ENCODE results near the gene APLP2. TPM values are rescaled to one million over a fixed set of nuclear protein-coding genes. Genes with fewer than 3 reads are reported as not detected.

APLP2 gene
- total and polyA plus RNA-seq, 2 of the 13 experiments (the other 11 are each of a cell fraction or from before 2014, with no cell fraction given): 315 to 594 TPM

DNA sequence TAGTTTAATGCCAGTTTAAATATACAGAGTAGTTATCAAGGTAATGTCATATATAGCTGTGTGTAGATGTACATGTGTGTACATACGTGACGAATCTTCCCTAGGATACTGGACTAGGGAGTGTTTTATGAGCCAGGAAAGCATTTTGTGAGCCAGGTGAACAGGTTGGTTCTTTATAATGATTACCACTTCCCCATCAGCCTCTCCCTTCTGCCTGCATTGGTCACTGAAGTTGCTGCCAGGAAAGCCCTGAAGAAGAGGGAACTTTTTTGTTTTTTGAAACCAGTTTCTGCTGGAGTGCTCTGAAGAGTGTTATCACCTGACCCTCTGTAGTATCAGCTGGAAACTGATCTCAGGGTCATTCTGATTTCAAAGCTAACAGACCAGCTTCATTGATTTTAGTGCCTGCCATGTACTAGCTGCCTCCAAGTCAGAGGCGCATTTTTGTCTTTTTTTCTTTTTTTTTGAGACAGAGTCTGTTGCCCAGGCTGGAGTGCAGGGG is 75.7 kb downstream of the APLP2 start (continued):
- TF ChIP-seq ZNF609 (CRISPR knock-in tag; IDR thresholded peaks at IDR 0.05; ENCODE audit: borderline replicate concordance): peak; percentile 36; the same call in 1 of the 2 replicates
- TF ChIP-seq GATAD2A (CRISPR knock-in tag; IDR thresholded peaks at IDR 0.05): 0 out of 2 replicates have a peak, but pooled peaks have one; percentile 33
- TF ChIP-seq ZBTB20 (CRISPR knock-in tag; IDR thresholded peaks at IDR 0.05; ENCODE audit: borderline replicate concordance, low read depth): no peak
- TF ChIP-seq, protein P1, sequence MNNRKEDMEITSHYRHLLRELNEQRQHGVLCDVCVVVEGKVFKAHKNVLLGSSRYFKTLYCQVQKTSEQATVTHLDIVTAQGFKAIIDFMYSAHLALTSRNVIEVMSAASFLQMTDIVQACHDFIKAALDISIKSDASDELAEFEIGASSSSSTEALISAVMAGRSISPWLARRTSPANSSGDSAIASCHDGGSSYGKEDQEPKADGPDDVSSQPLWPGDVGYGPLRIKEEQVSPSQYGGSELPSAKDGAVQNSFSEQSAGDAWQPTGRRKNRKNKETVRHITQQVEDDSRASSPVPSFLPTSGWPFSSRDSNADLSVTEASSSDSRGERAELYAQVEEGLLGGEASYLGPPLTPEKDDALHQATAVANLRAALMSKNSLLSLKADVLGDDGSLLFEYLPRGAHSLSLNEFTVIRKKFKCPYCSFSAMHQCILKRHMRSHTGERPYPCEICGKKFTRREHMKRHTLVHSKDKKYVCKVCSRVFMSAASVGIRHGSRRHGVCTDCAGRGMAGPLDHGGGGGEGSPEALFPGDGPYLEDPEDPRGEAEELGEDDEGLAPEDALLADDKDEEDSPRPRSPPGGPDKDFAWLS (CRISPR knock-in tag; IDR thresholded peaks at IDR 0.05; ENCODE audit: borderline replicate concordance): no peak
- TF ChIP-seq NR2F2 (IDR thresholded peaks at IDR 0.05; ENCODE audit: borderline replicate concordance, low read depth): peak; percentile 65; the same call in 1 of the 2 replicates
- TF ChIP-seq PITX1 (CRISPR knock-in tag; IDR thresholded peaks at IDR 0.05): 0 out of 2 replicates have a peak, but pooled peaks have one; percentile 26
- peak; percentile 57; the same call in 1 of the 2 replicates for TF ChIP-seq ARID5B (CRISPR knock-in tag; IDR thresholded peaks at IDR 0.05)
- TF ChIP-seq ZNF781 (CRISPR knock-in tag; IDR thresholded peaks at IDR 0.05; ENCODE audit: borderline replicate concordance, not compliant biosample characterization): no peak
- TF ChIP-seq RXRB (CRISPR knock-in tag; IDR thresholded peaks at IDR 0.05; ENCODE audit: borderline replicate concordance): no peak
- TF ChIP-seq ZNF761 (CRISPR knock-in tag; conservative IDR thresholded peaks at IDR 0.05): 0 out of 2 replicates have a peak, but pooled peaks have one; percentile 42
- no peak for TF ChIP-seq HMGXB3 (CRISPR knock-in tag; IDR thresholded peaks at IDR 0.05; ENCODE audit: borderline replicate concordance)

Measured in HepG2 (cell line).